ENCODE results near the gene HOXC6.

HOXC6 gene

GRCh38 chr12:54025499-54026405 is 2.5 kb upstream of the HOXC6 start:
- no peak for FAIRE-seq
- no peak for TF ChIP-seq POLR2A (IDR thresholded peaks at IDR 0.05; ENCODE audit: low read depth, low read length)
- no peak for TF ChIP-seq POLR2AphosphoS5 (IDR thresholded peaks at IDR 0.05; ENCODE audit: low read depth, low read length)
- TF ChIP-seq TAF1 (IDR thresholded peaks at IDR 0.05; ENCODE audit: low read depth, low read length), result no peak
- no peak for TF ChIP-seq POU2F2 (IDR thresholded peaks at IDR 0.05; ENCODE audit: low read depth, low read length)
- TF ChIP-seq SPI1 (IDR thresholded peaks at IDR 0.05; ENCODE audit: low read depth, low read length), result no peak
- no peak for TF ChIP-seq PAX5 (IDR thresholded peaks at IDR 0.05; ENCODE audit: insufficient read depth, low read length, severe bottlenecking)
- no peak for DNase-seq (ENCODE audit: insufficient read length, low spot score)

DNA sequence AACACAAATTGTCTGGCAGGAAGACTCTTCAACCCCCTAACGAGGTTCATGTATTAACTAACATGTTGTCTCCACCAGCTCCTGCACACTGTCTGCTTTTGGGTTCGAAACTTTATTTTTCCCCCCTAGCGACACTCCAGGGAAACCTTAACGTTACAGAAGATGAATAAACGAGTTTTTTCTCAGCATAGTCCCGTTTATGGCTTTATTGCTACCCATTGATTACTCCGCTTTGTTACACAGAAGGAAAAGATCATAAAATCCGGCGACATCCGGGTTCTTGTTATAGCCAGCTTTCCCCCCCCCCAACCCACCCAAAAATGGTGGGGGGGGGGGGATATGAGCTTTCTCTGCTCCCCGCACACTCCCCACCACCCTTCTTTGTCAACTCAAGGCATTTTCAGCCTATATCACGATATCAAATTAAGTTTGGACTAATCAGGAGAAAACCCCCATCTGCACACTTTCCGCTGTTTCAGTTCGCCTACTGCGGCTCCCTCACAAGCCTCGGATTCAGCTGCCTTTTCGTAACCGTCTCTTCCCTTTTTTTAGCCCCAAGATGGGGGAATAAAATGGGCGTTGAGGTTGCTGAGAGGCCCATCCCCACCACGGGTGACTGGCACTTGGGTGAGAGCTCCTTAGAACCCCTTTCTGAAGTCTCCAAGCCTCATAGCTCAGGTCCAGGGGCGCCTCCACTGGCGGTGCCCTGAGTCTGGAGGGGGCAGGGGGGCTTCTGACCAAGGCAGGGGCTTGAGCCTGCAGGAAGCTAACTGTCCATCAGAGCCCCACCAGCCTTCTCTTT is 1.4 kb upstream of the HOXC6 start:
- no peak for FAIRE-seq
- TF ChIP-seq POU2F2 (IDR thresholded peaks at IDR 0.05; ENCODE audit: low read depth, low read length), result no peak
- TF ChIP-seq TAF1 (IDR thresholded peaks at IDR 0.05; ENCODE audit: low read depth, low read length), result no peak
- no peak for TF ChIP-seq POLR2A (IDR thresholded peaks at IDR 0.05; ENCODE audit: low read depth, low read length)
- TF ChIP-seq SPI1 (IDR thresholded peaks at IDR 0.05; ENCODE audit: low read depth, low read length), result no peak
- no peak for TF ChIP-seq PAX5 (IDR thresholded peaks at IDR 0.05; ENCODE audit: insufficient read depth, low read length, severe bottlenecking)
- TF ChIP-seq POLR2AphosphoS5 (IDR thresholded peaks at IDR 0.05; ENCODE audit: low read depth, low read length), result no peak
- no peak for DNase-seq (ENCODE audit: insufficient read length, low spot score)

GRCh38 chr12:54027442-54027786 is 826 bp upstream of the HOXC6 start:
- FAIRE-seq (no peak), DNase-seq (ENCODE audit: insufficient read length, low spot score) (no peak)
- TF ChIP-seq TAF1 (IDR thresholded peaks at IDR 0.05; ENCODE audit: low read depth, low read length), result no peak
- no peak for TF ChIP-seq POU2F2 (IDR thresholded peaks at IDR 0.05; ENCODE audit: low read depth, low read length)
- TF ChIP-seq SPI1 (IDR thresholded peaks at IDR 0.05; ENCODE audit: low read depth, low read length), result no peak
- TF ChIP-seq POLR2AphosphoS5 (IDR thresholded peaks at IDR 0.05; ENCODE audit: low read depth, low read length), result no peak
- no peak for TF ChIP-seq PAX5 (IDR thresholded peaks at IDR 0.05; ENCODE audit: insufficient read depth, low read length, severe bottlenecking)
- TF ChIP-seq POLR2A (IDR thresholded peaks at IDR 0.05; ENCODE audit: low read depth, low read length), result no peak

DNA sequence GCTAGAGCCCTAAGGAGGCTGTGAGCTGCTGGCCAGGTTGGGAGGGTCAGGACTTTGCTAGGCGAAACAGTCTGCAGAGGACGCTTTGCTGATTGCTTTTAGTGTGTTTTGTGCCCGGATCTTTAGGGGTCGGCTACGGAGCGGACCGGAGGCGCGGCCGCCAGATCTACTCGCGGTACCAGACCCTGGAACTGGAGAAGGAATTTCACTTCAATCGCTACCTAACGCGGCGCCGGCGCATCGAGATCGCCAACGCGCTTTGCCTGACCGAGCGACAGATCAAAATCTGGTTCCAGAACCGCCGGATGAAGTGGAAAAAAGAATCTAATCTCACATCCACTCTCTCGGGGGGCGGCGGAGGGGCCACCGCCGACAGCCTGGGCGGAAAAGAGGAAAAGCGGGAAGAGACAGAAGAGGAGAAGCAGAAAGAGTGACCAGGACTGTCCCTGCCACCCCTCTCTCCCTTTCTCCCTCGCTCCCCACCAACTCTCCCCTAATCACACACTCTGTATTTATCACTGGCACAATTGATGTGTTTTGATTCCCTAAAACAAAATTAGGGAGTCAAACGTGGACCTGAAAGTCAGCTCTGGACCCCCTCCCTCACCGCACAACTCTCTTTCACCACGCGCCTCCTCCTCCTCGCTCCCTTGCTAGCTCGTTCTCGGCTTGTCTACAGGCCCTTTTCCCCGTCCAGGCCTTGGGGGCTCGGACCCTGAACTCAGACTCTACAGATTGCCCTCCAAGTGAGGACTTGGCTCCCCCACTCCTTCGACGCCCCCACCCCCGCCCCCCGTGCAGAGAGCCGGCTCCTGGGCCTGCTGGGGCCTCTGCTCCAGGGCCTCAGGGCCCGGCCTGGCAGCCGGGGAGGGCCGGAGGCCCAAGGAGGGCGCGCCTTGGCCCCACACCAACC is 1.5 kb downstream of the HOXC6 start:
- DNase-seq (ENCODE audit: insufficient read length, low spot score) (no peak), FAIRE-seq (no peak)
- TF ChIP-seq POLR2A (IDR thresholded peaks at IDR 0.05; ENCODE audit: low read depth, low read length), result no peak
- TF ChIP-seq POU2F2 (IDR thresholded peaks at IDR 0.05; ENCODE audit: low read depth, low read length), result no peak
- no peak for TF ChIP-seq TAF1 (IDR thresholded peaks at IDR 0.05; ENCODE audit: low read depth, low read length)
- no peak for TF ChIP-seq SPI1 (IDR thresholded peaks at IDR 0.05; ENCODE audit: low read depth, low read length)
- no peak for TF ChIP-seq PAX5 (IDR thresholded peaks at IDR 0.05; ENCODE audit: insufficient read depth, low read length, severe bottlenecking)
- no peak for TF ChIP-seq POLR2AphosphoS5 (IDR thresholded peaks at IDR 0.05; ENCODE audit: low read depth, low read length)

GRCh38 chr12:54030442-54030801 is 2.2 kb downstream of the HOXC6 start:
- DNase-seq (ENCODE audit: insufficient read length, low spot score), result no peak
- no peak for TF ChIP-seq TAF1 (IDR thresholded peaks at IDR 0.05; ENCODE audit: low read depth, low read length)
- FAIRE-seq, result no peak

GRCh38 chr12:54030889-54031471 is 2.7 kb downstream of the HOXC6 start:
- FAIRE-seq, result no peak
- no peak for DNase-seq (ENCODE audit: insufficient read length, low spot score)
- TF ChIP-seq PAX5 (IDR thresholded peaks at IDR 0.05; ENCODE audit: insufficient read depth, low read length, severe bottlenecking), result no peak
- no peak for TF ChIP-seq POLR2A (IDR thresholded peaks at IDR 0.05; ENCODE audit: low read depth, low read length)
- TF ChIP-seq POLR2AphosphoS5 (IDR thresholded peaks at IDR 0.05; ENCODE audit: low read depth, low read length), result no peak
- no peak for TF ChIP-seq TAF1 (IDR thresholded peaks at IDR 0.05; ENCODE audit: low read depth, low read length)
- no peak for TF ChIP-seq SPI1 (IDR thresholded peaks at IDR 0.05; ENCODE audit: low read depth, low read length)
- TF ChIP-seq POU2F2 (IDR thresholded peaks at IDR 0.05; ENCODE audit: low read depth, low read length), result no peak

DNA sequence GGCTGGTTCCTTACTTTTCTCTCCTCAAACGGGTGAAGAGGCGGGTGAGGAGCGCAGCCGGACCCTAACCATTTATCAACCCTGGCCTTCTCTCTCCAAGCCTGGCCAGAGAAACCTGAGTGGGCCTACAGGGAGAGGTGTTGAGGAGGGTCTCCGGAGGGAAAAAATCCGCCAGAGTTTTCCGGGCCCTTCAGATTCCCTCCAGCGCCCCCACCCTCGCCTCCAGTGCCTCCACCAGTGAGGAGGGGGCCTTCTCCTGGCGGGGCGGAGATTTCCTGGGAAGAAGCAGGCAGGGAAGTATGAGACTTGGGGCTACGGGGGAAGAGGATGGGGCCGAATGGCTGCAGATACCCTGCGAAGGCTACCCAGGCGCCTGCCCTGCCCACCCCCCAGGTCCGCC is 3.2 kb downstream of the HOXC6 start:
- no peak for TF ChIP-seq POLR2A (IDR thresholded peaks at IDR 0.05; ENCODE audit: low read depth, low read length)
- DNase-seq (ENCODE audit: insufficient read length, low spot score) (no peak), FAIRE-seq (no peak)

DNA sequence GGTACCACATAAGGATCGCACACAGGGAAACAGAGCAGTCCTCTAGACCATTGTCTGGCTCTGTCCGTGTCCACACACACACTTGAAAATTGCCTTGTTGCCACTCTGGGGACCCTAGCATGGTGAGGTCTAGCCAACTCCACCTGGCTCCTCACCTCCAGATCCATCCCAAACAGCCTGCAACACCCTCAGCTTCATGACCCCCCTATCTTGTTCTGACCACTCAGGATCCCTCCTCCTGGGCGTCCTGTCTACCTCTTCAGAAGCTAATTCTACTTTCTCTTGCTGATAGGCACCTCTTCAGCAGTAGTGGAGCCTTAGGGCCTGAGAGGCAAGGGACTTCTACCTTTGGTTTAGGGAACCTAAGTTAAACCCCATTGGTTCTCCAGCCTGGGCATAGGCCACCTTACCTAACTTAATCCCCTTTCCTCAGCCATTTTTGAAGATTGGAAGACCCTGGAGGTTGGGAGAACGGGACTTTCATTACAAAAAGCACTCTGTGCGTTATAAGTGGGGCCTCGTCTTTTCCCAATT is 3.9 kb downstream of the HOXC6 start:
- no peak for TF ChIP-seq TAF1 (IDR thresholded peaks at IDR 0.05; ENCODE audit: low read depth, low read length)
- no peak for TF ChIP-seq POU2F2 (IDR thresholded peaks at IDR 0.05; ENCODE audit: low read depth, low read length)
- no peak for TF ChIP-seq PAX5 (IDR thresholded peaks at IDR 0.05; ENCODE audit: insufficient read depth, low read length, severe bottlenecking)
- no peak for TF ChIP-seq SPI1 (IDR thresholded peaks at IDR 0.05; ENCODE audit: low read depth, low read length)
- no peak for TF ChIP-seq POLR2AphosphoS5 (IDR thresholded peaks at IDR 0.05; ENCODE audit: low read depth, low read length)
- no peak for TF ChIP-seq POLR2A (IDR thresholded peaks at IDR 0.05; ENCODE audit: low read depth, low read length)
- DNase-seq (ENCODE audit: insufficient read length, low spot score) (no peak), FAIRE-seq (no peak)

All from GM12891 (cell line).